Activated CD4-positive, alpha-beta T cell treated with anti-CD3 and anti-CD28 coated beads for 48 hours (primary cell): Measurements from ENCODE around the gene ODAD2.
"Not testable (repeated sequence)": the region's sequence is repeated elsewhere in the genome, so short reads cannot be mapped to it uniquely, and the experiment has no call there.

Source experiments
- DNase-seq: peaks from one replicate; pipeline ENCODE4 v3.0.0-alpha.2; 2020

Gene ODAD2

DNA sequence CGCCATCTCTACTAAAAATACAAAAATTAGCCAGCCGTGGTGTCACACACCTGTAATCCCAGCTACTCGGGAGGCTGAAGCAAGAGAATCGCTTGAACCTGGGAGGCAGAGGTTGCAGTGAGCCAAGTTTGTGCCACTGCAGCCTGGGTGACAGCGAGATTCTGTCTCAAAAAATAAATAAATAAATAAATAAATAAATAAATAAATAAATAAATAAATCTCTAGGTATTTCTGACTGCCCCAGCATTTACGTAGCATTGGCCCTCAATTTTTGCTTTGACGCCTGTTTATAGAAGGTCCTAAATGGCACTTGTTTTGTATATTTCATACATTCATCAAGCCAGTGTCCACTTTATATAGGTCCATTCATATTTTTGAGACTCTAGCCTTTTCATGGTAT, 28.9 kb downstream of the ODAD2 start:
- DNase-seq: not testable (repeated sequence)

DNA sequence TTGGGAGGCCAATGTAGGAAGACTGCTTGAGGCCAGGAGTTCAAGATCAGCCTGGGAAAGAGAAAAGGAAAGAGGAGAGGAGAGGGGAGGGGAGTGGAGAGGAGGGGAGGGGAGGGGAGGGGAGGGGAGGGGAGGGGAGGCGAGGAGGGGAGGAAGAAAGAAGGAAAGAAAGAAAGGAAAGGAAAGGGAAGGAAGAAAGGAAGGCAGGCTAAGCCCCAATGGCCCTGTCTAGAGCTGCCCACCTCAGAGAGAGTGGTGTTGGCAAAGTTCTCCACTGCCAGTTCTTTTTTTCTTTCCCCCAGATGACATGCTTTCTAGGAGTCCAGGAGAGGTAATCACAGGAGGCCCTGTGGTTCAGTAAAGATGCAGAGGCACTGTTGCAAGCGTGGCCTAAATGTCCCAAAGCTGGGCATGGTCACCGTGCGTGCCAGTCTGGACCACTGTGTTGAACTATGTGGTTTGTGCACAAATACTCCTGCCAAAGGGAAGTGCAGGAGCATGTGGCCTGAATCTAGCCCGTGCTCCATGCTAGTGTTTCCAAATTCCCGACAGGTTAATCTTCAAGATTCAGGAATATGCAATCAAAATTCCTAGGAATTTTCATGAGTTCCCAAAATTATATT, 39.7 kb downstream of the ODAD2 start:
- no peak for DNase-seq

DNA sequence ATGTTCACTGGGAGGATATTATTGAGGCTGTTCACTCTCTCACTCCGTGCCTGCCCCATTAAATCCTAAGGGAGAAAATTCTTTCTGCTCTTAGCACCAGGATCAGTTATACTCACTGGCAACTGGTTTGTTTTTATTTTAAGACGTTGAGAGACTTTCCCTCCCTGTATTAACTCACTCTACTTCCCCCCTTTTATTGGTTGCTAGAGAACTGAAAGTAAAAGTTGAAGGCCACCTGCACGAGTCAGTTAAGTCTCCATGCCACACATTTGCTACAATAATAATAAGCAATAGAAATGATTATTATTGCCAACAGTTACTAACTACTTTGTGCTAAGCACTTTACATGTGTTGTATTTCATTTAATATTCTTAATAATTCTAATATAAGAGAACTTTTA, 40.5 kb downstream of the ODAD2 start:
- DNase-seq: not testable (repeated sequence)

DNA sequence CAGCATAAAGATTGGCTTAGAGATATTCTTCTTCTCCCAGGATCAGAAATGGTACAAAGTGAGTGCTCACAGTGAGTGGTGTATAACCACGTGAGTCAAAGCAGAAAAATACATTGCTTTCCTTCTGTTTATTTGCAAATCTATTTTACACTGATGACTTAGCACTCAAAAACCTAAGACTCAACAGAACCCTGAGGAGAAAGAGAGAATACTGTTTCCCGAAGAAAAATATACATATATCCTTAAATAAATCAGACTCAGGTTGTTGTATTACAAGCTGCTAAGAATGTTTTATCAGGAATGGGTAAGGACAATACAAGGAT, 48.7 kb downstream of the ODAD2 start:
- no peak for DNase-seq

DNA sequence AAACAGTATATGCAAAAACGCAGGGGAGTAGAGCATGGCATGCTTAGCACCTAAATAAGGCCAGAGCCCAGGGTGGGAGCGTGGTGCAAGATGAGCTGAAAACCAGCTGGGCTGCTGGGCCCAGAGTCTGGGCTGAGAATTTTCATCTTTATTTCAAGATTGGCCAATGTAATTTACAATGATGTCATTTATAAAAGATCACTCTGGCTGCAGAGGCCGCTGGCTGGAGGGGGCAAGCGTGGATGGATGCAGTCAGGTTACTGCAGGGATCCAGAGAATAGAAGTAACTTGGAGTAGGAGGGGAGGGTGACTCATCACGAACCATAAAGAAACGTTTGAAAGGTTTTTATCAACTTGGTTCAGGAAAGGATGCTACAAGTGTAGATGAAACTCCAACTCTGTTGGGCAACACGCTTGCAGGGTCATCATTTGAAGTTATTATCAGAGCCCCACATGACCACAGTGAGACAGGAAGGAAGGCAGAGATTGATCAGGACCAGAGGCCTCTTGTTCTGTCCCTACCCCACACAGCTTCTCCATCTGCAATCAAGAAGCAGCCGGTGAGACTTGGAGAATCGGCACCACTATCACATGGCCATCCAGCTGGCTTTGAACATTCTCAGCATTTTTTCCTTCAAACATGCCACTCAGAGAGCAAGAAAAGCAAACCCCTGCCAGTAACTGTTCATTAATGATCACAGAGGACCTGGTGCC, 49.2 kb downstream of the ODAD2 start:
- DNase-seq: no peak

DNA sequence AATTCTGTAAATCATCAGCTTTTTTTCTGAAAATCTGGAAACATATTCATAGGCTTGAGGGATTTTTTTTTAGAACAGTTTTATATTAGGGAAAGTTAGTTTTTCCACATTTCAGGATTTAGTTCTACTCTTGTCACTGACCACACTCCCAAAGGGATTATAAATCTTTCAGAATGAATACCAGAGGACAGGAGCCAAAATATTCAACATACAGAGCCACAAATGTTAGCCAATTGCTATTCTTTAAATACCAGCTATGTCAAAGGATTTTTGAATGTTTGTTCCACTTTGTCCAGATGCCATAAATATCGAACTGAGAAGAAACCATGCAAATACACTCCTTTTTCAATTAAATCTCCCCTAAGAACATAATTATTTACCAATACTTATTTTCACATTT, 50.7 kb downstream of the ODAD2 start:
- DNase-seq: no peak

DNA sequence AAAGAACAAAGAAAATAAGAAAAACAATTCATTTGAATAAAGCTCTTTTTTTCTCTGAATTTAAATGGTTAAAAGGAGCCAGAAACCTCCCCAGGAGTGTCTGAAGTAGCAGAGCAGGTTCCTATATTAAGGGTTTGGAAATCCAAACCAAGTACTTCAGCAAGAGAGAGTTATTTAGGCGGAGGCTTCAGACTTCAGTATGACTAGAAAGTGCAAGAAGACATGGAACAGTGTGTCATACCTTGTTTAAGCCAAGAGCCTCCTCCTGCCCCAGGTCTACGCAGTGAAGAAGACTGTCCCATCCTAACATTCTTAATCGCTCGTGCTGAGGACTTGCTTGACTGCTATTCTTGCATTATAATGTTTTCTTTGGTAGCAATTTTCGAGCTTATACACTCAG, 51.3 kb downstream of the ODAD2 start:
- no peak for DNase-seq

DNA sequence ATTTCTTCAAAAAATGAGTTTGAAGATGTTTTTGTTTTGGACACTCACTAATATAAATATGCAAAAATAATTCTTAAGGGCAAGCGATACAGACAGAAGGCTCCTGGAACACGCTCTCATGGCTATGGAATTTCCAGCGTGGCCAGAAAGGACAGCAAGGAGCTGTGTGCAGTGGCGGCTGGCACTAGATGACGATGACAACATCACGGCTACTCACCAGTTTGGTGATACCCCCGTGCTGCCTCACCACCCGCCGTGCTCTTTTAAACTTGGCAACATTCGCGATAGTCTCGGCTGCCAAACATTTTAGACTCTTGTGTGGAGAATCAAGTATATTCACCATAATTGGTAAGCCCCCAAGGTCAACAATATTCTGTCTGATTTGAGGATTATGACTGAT, 54.9 kb downstream of the ODAD2 start:
- no peak for DNase-seq

DNA sequence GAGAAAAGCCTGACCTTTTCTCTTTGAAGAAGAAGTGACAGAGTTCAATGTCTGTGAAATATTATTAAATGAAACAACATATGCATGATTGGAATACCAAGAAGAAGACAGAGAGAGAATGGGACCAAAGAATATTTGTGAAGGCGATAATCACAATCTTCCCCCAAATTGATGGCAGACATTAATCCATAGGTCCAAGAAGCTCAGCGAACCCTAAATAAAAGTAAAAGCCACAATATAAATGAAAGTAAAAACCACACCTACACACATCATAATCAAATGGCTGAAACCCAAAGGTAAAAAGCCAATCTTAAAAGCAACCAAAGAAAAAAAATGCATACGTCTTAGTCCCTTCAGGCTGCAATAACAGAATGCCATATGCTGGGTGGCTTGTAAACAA, 84.0 kb downstream of the ODAD2 start:
- DNase-seq: no peak

DNA sequence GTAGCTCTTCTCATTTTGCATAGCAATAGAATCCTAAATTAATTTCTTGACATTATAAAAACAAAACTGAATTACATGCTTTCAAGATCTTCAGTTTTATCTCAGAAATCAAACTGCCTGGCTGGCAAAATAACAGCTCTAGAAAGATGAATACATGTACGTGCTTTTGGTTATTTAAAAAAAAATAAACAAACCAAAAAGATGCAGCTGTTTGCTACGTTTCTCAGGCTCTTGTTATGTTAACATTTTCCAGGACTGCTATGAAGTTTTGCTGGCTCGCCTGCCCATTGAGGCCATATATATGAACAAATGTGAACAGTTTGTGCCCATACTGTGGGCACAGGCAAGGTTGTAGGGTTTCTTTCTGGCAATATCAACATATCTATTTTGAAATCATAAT, 86.6 kb downstream of the ODAD2 start:
- no peak for DNase-seq

DNA sequence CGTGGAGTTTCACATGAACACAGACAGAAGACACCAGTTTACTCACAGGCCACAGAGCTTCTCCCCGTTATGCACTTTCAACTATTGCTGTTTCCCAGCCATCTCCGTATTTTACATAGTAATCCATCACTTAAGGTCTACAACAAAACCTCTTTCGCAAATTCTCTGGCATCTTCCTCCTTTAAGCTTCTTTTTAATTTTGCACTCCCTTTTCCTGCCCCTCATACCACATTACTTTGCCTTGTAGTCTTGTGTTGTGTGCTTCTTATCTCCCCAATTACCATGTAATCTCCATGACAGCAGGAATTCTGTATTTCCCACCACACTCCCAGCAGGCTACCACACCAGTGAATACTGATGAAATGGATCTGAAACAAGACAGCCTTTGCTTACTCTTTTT, 87.3 kb downstream of the ODAD2 start:
- no peak for DNase-seq

DNA sequence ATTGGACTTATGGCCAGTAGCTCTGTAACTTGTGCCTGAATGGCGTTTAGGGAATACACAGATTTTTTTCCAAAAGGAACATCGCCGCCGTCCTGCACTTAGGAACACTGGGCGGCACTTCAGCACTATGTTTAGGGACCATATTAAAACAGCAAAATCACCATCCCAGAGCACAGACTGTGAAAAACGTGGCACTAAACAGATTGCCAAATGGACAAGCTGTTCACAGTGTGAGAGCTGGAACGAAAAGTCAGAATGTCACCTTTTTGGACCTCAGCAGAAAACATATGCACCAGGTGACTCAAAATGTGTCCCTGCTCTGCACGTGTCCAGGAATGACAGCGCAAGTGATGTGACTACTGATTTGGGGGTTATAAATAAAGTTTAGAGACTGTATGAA, 87.9 kb downstream of the ODAD2 start:
- DNase-seq: no peak

DNA sequence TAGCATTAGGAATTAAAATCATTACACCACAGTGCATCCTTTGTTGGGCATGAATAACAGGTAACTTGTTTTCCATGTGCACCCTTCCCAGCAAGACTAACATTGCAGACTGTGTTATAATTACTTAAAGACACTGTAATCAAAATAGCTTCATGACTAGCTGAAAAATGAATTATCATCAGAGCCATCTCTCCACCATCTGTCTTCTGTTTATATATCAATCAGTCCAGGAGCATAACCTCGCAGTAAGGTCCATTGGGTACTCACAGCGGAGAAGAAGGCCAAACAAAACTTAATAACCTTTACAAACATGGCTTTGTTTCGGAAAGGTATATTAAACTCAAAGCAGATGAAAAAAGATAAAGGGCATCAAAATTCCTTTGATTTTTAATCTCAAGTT, 90.6 kb downstream of the ODAD2 start:
- no peak for DNase-seq

DNA sequence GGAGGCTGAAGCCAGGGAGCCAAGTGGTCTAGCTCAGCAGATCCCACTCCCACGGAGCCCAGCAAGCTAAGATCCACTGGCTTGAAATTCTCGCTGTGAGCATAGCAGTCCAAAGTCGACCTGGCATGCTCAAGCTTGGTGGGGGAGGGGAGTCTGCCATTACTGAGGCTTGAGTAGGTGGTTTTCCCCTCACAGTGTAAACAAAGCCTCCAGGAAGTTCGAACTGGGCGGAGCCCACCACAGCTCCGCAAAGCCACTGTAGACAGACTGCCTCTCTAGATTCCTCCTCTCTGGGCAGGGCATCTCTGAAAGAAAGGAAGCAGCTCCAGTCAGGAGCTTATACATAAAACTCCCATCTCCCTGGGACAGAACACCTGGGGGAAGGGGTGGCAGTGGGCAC, 99.4 kb downstream of the ODAD2 start:
- peak; percentile 7 for DNase-seq

DNA sequence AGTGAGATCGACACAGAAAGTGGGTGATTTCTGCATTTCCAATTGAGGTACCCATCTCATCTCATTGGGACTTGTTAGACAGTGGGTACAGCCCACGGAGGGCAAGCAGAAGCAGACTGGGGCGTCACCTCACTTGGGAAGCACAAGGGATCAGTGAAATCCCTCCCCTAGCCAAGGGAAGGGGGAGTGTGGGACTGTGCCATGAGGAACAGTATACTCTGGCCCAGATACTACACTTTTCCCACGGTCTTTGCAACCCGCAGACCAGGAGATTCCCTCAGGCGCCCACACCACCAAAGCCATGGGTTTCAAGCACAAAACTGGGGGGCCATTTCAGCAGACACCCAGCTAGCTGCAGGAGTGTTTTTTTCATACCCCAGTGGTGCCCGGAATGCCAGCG, 99.8 kb downstream of the ODAD2 start:
- DNase-seq: no peak

DNA sequence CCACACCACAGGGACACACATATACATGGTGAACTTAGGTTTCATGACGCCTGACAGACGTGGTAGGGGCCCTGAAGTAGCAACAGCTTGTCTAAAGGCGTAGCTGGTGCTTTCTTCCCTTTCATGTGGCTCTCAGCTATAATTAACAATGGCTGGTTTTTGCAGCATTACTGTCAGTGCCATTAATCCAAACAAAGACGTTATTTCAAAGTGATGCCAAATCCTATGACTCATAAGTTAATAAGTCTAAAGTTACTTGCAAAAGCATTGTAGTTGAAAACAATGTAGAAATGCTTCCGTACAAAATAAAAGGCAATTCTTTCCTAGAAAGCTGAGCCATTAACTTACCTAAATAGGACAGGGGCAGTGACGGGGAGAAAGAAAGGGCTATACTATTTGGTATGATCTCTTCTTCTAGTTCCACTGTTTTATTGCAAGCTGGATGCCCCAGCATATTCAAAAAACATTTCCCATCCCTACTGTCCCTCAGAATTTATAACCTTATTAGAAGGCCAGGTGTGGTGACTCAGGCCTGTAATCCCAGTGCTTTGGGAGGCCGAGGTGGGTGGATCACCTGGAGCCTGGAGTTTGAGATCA, 105.4 kb downstream of the ODAD2 start:
- no peak for DNase-seq

DNA sequence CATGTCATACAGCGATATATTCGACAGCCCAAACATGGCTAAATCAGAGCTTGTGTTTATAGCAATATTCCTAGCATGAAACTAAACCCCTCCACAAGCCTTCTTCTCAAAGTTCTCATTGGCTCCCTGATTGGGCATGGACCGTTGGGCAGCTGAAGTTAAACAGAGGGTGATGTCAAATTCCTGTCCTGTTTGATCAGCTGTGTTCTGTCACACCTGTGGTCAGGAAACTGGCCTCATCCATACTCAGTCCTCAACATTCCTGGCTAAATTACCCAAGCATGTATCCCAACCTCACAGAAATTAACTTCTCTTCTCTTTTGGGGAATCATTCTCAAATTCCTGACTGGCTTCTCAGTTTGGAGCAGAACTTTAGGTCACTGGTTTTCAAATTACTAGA, 107.9 kb downstream of the ODAD2 start:
- DNase-seq: no peak

DNA sequence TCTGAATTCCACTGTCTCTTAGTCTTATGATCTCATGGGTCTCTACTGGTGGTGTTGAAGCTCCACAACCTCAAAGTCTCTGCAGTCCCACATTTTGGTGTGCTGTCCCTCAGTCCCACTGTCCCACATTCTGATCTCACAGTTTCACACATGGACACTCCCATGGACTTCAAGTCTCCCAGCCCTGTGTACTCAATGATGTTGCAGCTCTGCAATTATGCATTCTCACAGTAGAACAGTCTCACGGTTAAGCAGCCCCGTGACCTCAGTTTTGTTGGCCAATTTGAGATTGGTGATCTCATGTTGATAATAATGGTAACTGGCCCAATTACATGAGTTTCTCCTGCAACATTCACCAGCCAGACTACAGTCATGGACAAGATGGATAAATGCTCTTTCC, 109.4 kb downstream of the ODAD2 start:
- no peak for DNase-seq

DNA sequence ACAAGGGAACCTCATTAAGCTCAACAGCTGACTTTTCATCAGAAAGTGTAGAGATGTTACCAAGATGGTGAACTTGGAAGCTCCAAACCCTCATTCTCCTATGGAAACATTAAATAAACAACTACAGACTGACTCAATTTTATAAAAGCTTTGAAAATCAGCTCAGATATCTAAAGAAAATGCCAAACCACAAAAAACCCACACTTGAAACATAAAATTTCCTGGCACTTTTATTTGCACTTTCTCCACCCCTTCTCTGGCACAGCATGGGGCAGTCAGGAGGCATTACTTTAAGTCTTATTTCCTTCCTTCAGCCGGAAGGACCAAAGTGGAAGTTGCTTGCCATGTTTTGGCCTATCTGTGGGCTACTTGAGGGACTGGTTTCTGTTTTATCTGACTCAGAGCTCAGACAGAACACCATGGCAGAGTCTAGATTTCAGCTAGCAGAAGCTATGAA, 114.7 kb downstream of the ODAD2 start:
- peak; percentile 8 for DNase-seq

DNA sequence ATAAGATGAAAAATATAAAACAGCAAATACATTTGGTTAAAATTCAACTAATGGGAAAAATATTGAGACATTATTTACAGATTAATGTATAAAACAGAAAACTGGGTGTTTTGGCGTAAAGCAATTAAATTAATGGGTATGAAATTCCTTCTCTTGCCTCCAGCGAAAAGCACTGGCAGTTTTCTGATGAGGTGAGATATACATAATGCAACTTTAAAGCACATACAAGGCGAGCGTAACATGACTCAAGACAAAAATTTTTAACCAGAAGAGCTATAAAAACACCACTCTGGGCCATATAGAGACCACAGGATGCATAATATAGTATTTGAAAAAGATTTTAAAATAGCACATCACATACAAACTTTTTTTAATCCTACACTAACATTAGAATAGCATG, 120.6 kb downstream of the ODAD2 start:
- DNase-seq: no peak

DNA sequence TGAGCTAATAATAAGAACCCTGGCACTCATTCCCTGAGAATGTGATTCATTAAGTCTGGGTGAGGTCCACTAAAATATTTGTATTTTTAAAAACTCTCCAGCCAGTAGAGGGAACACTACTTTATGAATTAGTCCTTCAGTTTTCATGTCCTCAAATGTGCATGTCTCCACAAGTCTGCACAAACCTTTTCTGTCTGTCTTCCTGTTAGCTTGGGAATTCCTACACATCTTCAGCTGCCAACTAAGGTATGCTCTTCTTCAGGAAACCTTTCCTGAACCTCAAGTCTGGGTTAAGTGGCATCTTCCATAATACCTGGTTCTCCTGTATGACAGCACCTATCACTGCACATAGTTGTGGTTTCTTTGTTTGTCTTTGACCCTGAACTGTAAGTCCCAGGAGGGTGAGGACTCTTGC, 133.7 kb downstream of the ODAD2 start:
- no peak for DNase-seq

DNA sequence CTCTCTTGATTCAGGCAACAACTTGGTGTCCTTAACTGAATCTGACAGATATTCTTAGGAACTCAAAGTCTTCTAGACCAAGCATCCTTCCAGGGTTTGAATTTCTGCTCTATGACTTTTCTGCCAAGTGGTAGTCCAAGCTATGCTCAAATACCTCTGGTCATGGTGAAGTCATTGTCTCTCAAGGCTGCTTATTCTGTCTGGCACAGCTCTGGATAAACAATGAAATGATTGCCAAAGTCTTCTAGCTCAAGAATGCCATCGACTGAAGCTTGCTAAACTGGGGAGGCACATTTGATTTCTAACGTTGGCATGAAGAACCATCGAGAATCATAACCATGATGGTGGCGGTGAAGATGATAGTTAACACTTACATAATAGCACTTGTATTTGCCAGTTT, 137.1 kb downstream of the ODAD2 start:
- DNase-seq: no peak

DNA sequence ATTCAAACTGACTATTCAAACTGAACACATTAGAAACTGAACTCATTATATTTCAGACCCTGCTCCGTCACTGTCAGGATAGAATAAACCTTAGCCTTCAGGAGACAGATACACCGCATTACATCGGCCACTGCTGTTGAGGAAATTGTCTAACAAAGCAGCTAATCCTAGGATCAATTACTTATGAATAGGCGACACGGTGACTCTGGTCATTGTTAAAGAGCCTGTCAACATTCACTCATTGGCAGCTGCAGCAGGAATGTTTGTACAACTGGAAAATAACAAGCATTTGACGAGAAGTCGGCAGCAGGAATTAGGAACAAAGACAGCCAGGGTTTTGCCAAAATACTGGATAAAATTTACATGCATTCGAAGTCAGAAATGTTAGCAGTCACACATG, 141.3 kb downstream of the ODAD2 start:
- no peak for DNase-seq

DNA sequence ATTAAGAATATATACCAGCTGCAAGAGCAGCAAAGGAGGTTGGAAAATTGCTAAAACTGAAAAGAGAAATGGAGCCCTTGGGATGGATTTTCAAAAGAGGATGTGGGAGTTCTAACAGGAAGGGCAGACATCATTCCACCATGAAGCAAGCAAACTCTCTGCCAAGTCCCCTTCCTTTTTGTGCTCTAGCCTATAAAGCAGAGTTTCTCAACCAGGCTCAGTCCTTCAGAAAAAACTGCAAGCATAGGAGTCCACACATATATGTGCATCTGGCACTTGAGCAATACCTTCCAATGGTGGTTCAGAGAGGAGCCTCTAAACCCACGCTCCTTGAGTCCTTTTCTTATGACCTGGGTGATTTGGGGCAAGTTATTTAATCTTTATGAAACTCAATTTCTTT, 154.7 kb downstream of the ODAD2 start:
- no peak for DNase-seq

DNA sequence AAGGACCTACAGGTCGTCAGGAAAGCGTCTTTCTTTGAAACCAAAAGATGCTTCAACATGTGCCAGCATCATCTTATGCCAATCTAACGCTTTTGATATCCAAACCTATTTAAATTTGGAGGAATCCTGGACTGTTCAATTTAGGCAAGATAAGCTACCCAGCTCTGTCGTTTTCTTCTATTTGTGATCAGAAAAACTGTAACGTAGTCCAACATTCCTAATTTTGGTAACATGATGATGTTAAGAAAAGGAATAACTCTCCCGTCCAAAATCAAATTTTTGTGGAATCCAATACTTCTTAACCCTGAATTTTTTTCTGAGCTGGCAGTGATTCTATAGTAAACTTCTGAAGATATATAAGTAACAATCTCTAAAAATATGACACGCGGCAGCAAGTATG, 160.0 kb downstream of the ODAD2 start:
- DNase-seq: no peak
